B cell (primary cell): Measurements from ENCODE around the gene PYGM. TPM values are rescaled to one million over a fixed set of nuclear protein-coding genes. Genes with fewer than 3 reads are reported as not detected.

Experiments used
- ATAC-seq: fragments of 200-7000 bp; cut with Tn5 transposase; one replicate; pipeline ENCODE4 v1.10.0; 2021; ENCODE audit warnings: low read depth, mild to moderate bottlenecking, moderate number of reproducible peaks, moderate library complexity
- CTCF ChIA-PET: fragments of 350-600 bp; sonication (Branson Sonifier 250); formaldehyde crosslinking; loops from one replicate; lab custom pipeline; 2021; ENCODE audit warnings: antibody characterized with exemption, inconsistent platforms; lab: Charles Lee
- POLR2A ChIA-PET: fragments of 350-600 bp; sonication (Branson Sonifier 250); formaldehyde crosslinking; loops from one replicate; lab custom pipeline; 2021; ENCODE audit warnings: antibody characterized with exemption; lab: Charles Lee
- DNase-seq: peaks from one replicate; pipeline ENCODE4 v3.0.0; 2013
- H2AFZ ChIP-seq: 2 replicates; pipeline ENCODE4 v1.6.1; 2012; ENCODE audit warnings: mild to moderate bottlenecking, low read depth, low read length; ENCODE audit not compliant: insufficient read depth, poor library complexity, severe bottlenecking
- H3K27ac ChIP-seq, 2 donors: 1 replicate in 1 of 2; 2 replicates in 1 of 2; pipeline ENCODE4 v1.5.1; 2012 to 2013; ENCODE audit warnings: low read length in 2 of 2, mild to moderate bottlenecking in 2 of 2, moderate library complexity in 1 of 2
- H3K27me3 ChIP-seq, 4 experiments: fragments of 200-600 bp in 1 of 4; sonication (generic) in 1 of 4; replicated peaks in 1 of 4; 1 replicate in 2 of 4; 2 replicates in 2 of 4; pipeline versions ENCODE4 v1.6.1 to v1.7.0; 2013 to 2016; ENCODE audit warnings: low read length in 3 of 4, mild to moderate bottlenecking in 2 of 4, mixed read lengths in 1 of 4, moderate library complexity in 1 of 4; ENCODE audit not compliant: insufficient read depth in 4 of 4, control insufficient read depth in 3 of 4; ENCODE audit errors: control extremely low read depth in 1 of 4
- H3K36me3 ChIP-seq, 2 experiments: replicated peaks in 1 of 2; 1 replicate in 1 of 2; 2 replicates in 1 of 2; pipeline versions ENCODE4 v1.6.1 to v1.7.1; 2013; ENCODE audit warnings: low read length in 1 of 2; ENCODE audit not compliant: insufficient read depth in 2 of 2, control insufficient read depth in 1 of 2; ENCODE audit errors: control extremely low read depth in 1 of 2, extremely low read depth in 1 of 2
- H3K4me1 ChIP-seq, 2 donors: fragments of 200-600 bp in 1 of 2; sonication (generic) in 1 of 2; 1 replicate in 1 of 2; 2 replicates in 1 of 2; pipeline versions ENCODE4 v1.5.1 to v1.6.1; 2013 to 2017; ENCODE audit warnings: low read length in 2 of 2; ENCODE audit not compliant: control insufficient read depth in 2 of 2, insufficient read depth in 2 of 2
- H3K4me2 ChIP-seq: replicated peaks from 2 replicates; pipeline ENCODE3; 2012; ENCODE audit warnings: mild to moderate bottlenecking, low read depth, low read length; ENCODE audit not compliant: poor library complexity, severe bottlenecking
- H3K4me3 ChIP-seq, 5 experiments: fragments of 200-600 bp in 1 of 5; sonication (generic) in 1 of 5; 1 replicate in 3 of 5; 2 replicates in 2 of 5; pipeline versions ENCODE4 v1.5.1 to v1.7.0; 2011 to 2016; ENCODE audit warnings: low read length in 4 of 5, mild to moderate bottlenecking in 4 of 5, low read depth in 2 of 5, control low read depth in 1 of 5, moderate library complexity in 1 of 5; ENCODE audit not compliant: insufficient read depth in 1 of 5; ENCODE audit errors: control extremely low read depth in 1 of 5, extremely low read depth in 1 of 5
- H3K79me2 ChIP-seq: fragments of 200-600 bp; sonication (generic); one replicate; pipeline ENCODE4 v1.6.0; 2016; ENCODE audit warnings: low read length; ENCODE audit not compliant: control insufficient read depth, insufficient read depth
- H3K9ac ChIP-seq: fragments of 200-600 bp; sonication (generic); 2 replicates; pipeline ENCODE4 v1.6.1; 2017; ENCODE audit warnings: mild to moderate bottlenecking, low read length, moderate library complexity
- H3K9me3 ChIP-seq, 3 donors: one replicate each; pipeline versions ENCODE4 v1.6.1 to v1.7.1; 2013; ENCODE audit warnings: low read length in 2 of 3; ENCODE audit not compliant: control insufficient read depth in 2 of 3, insufficient read depth in 1 of 3; ENCODE audit errors: control extremely low read depth in 1 of 3
- H4K20me1 ChIP-seq: 2 replicates; pipeline ENCODE4 v1.6.0; 2012; ENCODE audit warnings: mild to moderate bottlenecking, low read length; ENCODE audit not compliant: insufficient read depth, control insufficient read depth, poor library complexity, severe bottlenecking
- H3K27ac Mint-ChIP-seq: one replicate; pipeline ENCODE4 v1.8.0; 2021; ENCODE audit warnings: mixed read lengths
- H3K27me3 Mint-ChIP-seq: one replicate; pipeline ENCODE4 v1.8.0; 2021; ENCODE audit warnings: mixed read lengths
- H3K4me1 Mint-ChIP-seq: one replicate; pipeline ENCODE4 v1.8.0; 2021; ENCODE audit warnings: mixed read lengths
- H3K4me3 Mint-ChIP-seq: one replicate; pipeline ENCODE4 v1.8.0; 2021; ENCODE audit warnings: mixed read lengths
- H3K9me3 Mint-ChIP-seq: one replicate; pipeline ENCODE4 v1.8.0; 2022; ENCODE audit warnings: mixed read lengths; ENCODE audit not compliant: insufficient read depth
- EZH2 ChIP-seq: IDR thresholded peaks from 2 replicates; pipeline ENCODE4 v1.6.1; 2012; ENCODE audit warnings: borderline replicate concordance, low read depth, mild to moderate bottlenecking, moderate library complexity, low read length; ENCODE audit not compliant: insufficient read depth, poor library complexity, severe bottlenecking
- WGBS: methylation state at CpG from one replicate; pipeline ENCODE4 v1.1.5; 2013; ENCODE audit warnings: missing lambda C conversion rate; ENCODE audit not compliant: insufficient coverage; 5-methylcytosine and 5-hydroxymethylcytosine counted together
- intact Hi-C: fragments of 100-400 bp; cut with micrococcal nuclease; formaldehyde crosslinking; loops from one replicate; pipeline ENCODE4 v1.10.0; 2022
- polyA plus RNA-seq: library from polyadenylated mRNA; depleted of rRNA; stranded (reverse); fragments of >200 nt; gene quantifications from 2 replicates; pipeline ENCODE4 v1.2.3, GENCODE V29; 2012
- total RNA-seq, 2 donors: library from RNA; stranded (reverse); fragments of 120-200 nt in 1 of 2; gene quantifications; 1 replicate in 1 of 2; 2 replicates in 1 of 2; pipeline versions ENCODE4 v1.2.3 to v1.2.4, GENCODE V29; 2013 to 2022
- TF ChIP-seq, protein P1 (sequence below): fragments of 200-600 bp; IDR thresholded peaks from one replicate; pipeline ENCODE4 v1.8.0; 2022; ENCODE audit warnings: antibody characterized with exemption, mild to moderate bottlenecking

The PYGM gene
- total and polyA plus RNA-seq, 2 donors (not counting 1 experiment from before 2014, with no cell fraction given) = 9.3 to 9.6 TPM

GRCh38 chr11:64764040-64764611, 4.4 kb upstream of the PYGM start:
- Histone ChIP-seq H3K79me2 (peaks cover 52% of the 10 kb centered on the region), H3K4me3 (peak overlapping the region in 3 of 5 experiments; percentile 4 to 23 (median 18)), H3K36me3 (peaks cover 3 to 75% of the 10 kb centered on the region in 2 experiments), H3K4me2 (peak overlapping the region; percentile 66), H3K4me1 (peaks cover 81 to 99% of the 10 kb centered on the region in 2 donors), H2AFZ (no peak overlapping the region), H3K9me3 (no peaks in the 10 kb centered on the region), H4K20me1 (peaks cover 48% of the 10 kb centered on the region), H3K27ac (peak overlapping the region; percentile 60 to 85), H3K9ac (peak overlapping the region; percentile 1), H3K27me3 (no peaks in the 10 kb centered on the region)
- Mint-ChIP-seq H3K4me3 (peak overlapping the region; percentile 74), H3K4me1 (peaks cover 90% of the 10 kb centered on the region), H3K27me3 (no peaks in the 10 kb centered on the region), H3K9me3 (no peaks in the 10 kb centered on the region), H3K27ac (peak overlapping the region; percentile 88)
- ChIA-PET POLR2A (interaction anchor here (0.8 to 8.8 kb wide), 5 partner anchors 11 to 75 kb away, joined by 3 to 175 read pairs (median 11); partner anchors contain the start of genes RASGRP2 and SF1), CTCF (interaction anchor here (1.4 to 12.2 kb wide), 6 partner anchors 8 to 130 kb away, joined by 4 to 280 read pairs (median 15); partner anchors contain the start of genes RASGRP2 and SF1)
- ATAC-seq (peak; percentile 58), DNase-seq (peak; percentile 80)
- TF ChIP-seq, protein P1, sequence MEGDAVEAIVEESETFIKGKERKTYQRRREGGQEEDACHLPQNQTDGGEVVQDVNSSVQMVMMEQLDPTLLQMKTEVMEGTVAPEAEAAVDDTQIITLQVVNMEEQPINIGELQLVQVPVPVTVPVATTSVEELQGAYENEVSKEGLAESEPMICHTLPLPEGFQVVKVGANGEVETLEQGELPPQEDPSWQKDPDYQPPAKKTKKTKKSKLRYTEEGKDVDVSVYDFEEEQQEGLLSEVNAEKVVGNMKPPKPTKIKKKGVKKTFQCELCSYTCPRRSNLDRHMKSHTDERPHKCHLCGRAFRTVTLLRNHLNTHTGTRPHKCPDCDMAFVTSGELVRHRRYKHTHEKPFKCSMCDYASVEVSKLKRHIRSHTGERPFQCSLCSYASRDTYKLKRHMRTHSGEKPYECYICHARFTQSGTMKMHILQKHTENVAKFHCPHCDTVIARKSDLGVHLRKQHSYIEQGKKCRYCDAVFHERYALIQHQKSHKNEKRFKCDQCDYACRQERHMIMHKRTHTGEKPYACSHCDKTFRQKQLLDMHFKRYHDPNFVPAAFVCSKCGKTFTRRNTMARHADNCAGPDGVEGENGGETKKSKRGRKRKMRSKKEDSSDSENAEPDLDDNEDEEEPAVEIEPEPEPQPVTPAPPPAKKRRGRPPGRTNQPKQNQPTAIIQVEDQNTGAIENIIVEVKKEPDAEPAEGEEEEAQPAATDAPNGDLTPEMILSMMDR = no peak
- no peak for TF ChIP-seq EZH2
- intact Hi-C loops = loop anchor here (1.0 kb wide), 1 partner anchor 8 kb away; no protein-coding TSS in a partner anchor
- 26% methylated on average over 7 of the region's 11 CpGs for WGBS
